CD4-positive, alpha-beta T cell treated with Interleukin-10 for 1 hour (primary cell): ENCODE data around the gene LAP3.
"Not testable (repeated sequence)": the region's sequence is repeated elsewhere in the genome, so short reads cannot be mapped to it uniquely, and the experiment has no call there.

Experiments used
- DNase-seq: peaks from one replicate; pipeline ENCODE4 v3.0.0-alpha.2; 2020

LAP3 gene

DNA sequence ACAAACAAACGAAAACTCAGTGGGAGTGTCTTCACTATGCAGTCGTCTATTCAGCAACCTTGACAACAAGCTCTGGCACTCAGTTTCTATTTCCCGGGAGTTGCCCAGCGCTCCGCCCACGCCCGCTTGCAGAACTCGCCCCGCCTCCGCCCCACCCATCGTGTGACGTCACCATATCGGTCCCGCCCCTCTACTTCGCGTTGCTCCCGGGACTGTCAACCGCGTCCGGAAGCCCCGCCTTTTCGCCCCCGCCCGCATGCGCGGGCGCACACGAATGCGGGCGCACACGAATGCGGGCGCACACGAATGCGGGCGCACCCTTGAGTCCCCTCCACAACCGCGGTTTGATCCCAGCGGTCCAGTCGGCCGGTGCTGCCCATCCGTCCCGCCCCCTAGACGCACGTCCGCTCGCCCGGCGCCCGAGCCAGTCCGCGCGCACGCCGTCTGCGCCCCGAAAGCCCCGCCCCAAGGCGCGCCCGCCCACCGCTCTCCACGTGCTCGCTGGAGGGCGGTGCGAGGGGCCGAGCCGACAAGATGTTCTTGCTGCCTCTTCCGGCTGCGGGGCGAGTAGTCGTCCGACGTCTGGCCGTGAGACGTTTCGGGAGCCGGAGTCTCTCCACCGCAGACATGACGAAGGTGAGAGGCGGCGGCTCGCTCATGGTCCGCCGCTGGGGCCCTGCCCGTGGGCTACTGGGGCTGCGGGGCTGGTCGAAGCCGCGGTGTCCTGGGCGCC is at the start of gene LAP3:
Gene LAP3, plus strand, starts transcription at position 267 of the 733 bp plus-strand sequence. Its CDS starts 268 bp downstream, at position 535.
- peak; percentile 99 for DNase-seq

DNA sequence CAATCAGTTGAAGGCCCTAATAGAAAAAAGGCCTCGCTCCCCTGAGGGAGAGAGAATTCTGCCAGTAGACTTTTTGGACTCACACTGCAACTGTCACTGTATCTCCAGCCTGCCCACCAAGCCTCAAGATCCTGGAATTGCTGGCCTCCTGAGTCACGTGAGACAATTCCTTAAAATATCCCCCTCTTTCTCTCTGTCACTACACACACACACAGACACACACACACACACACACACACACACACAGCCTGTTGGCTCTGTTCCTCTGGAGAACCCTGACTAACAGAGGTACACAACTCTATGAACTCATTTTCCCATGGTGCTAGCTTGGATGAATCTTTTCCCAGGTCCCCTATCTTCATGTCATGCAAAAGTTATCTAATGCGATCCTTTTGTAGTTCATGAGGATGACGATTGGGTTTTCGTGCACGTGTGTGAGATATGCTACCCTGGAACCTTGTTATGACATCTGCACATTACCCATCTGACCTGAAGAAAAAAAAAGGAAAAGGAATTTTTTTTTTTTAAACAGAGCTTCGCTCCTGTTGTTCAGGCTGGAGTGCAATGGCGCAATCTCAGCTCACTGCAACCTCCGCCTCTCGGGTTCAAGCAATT is 48.3 kb upstream of the LAP3 start:
- no peak for DNase-seq

DNA sequence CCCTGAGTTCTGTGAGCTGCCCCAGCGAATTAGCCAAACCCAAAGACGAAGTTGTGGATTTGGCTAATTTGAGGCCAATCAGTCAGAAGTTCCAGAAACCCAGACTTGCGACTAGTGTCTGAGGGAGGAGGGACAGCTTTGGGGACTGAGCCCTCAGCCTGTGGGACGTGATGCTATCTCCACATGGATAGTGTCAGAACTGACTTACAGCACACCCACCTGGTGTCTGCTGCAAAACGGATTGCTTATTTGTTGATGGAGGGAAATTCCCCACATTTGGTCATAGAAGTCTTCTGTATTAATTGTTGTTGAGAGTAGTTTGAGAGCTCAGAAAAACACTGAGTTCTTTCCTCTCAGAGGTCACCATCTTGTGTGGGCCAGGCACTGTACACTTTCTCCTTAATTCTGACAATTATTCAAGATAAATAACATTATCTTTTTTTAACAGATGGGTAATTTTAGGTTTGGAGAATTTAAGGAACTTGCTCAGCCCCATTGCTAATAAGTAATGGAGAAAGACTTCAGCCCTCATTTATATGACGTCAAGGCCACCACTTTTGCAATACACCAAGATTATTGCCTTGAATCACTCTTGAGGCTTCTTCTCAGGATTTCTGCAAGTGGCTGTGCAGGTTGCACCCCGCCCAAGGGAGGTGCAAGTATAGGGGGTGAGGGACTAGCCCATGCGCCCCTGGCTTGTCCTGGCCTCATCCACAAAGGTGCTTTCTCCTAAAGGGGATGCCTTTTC is 45.3 kb upstream of the LAP3 start:
- no peak for DNase-seq

DNA sequence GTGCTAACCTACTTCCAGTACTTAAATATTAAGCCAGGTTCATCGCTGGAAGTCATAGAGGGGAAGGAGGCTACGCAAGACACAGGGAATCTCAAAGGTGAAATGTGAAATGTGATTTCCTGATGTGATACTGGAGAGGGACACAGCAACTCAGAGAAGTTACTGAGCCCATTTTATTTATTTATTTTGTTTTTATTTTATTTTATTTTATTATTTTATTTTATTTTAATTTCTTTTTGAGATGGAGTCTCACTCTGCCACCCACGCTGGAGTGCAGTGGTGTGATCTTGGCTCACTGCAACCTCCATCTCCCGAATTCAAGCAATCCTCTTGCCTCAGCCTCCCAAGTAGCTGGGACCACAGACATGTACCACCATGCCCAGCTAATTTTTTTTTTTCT is 42.3 kb upstream of the LAP3 start:
- DNase-seq: no peak

DNA sequence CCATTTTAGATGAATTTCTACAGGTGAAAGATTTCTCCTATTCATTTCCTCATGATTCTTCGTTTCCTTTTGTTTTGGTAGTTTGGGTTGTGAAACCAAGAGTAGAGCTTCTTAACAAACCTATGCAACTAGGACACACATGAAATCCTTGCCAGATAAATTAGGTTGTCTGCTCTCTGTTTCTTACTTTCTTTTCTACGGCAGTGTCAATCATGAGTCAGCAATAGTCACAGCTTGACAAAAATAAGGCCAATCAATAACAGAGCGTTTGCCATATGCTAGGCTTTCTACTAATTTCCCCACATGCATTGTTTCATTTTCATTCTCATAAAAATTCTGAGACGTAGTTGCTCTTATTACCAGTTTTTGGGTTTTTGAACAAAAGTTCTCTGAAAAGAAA is 41.8 kb upstream of the LAP3 start:
- no peak for DNase-seq

DNA sequence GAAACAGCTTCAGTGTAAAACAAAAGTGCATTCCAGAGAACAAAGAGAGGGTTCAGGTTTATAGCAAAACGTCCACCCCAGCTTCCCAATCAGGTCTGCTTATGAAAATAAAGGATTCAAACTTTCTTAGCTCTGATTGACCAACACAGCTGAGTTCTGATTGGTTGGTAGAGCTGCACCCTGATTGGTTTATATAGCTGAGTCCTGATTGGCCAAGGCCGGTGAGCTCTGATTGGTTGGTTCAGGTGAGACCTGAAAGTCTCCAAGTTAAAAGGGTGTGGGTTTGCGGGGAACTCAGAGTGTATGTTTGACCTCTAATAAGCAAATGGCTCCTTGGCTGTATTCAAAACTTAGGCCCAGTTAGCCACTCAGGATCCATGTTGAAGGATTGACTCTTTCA is 41.1 kb upstream of the LAP3 start:
- peak; percentile 6 for DNase-seq

DNA sequence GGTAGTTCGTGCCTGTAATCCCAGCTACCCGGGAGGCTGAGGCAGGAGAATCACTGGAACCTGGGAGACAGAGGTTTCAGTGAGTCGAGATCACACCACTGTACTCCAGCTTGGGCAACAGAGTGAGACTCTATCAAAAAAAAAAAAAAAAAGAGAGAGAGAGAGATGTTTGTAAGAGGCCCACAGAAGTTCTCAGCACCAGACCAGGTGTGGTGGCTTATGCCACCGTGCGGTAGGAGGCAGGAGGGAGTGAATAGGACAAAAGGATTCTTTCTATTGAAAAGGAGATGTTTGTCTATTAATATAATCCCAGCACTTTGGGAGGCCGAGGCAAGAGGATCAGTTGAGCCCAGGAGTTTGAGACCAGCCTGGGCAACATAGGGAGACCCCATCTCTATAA is 39.9 kb upstream of the LAP3 start:
- DNase-seq: not testable (repeated sequence)

DNA sequence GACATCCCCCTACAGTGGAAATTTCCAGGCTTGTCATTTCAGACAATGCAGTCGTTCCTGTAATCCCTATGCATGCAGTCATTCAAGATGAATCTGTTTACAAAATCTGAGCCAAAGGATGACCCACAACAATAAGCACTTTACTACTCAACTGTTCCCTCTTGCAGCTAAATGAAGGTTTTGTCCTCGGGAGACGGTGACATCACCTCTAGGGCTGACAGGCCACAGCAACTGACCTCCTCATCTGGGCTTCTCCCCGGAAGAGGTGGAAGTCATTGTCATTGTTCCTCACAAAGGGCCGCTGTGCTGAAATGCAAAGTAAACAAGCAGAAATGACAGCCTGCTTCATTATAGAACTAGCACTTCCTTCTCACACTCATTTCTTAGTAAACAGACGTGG is 32.8 kb upstream of the LAP3 start:
- no peak for DNase-seq

DNA sequence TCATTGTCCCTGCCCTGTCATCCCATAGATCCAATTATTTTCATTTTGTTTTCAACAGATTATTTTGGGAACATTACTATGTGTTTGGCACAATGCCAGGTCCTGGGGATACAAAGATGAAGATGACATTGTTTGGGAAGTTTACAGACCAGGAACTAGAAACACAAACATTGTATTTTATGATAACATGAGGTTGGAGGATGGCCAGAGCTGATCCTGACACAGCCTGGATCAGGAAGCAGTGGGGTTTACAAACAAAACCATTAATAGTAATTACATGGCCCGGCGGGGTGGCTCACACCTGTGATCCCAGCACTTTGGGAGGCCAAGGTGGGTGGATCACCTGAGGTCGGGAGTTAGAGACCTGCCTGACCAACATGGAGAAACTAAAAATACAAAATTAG is 32.2 kb upstream of the LAP3 start:
- no peak for DNase-seq

DNA sequence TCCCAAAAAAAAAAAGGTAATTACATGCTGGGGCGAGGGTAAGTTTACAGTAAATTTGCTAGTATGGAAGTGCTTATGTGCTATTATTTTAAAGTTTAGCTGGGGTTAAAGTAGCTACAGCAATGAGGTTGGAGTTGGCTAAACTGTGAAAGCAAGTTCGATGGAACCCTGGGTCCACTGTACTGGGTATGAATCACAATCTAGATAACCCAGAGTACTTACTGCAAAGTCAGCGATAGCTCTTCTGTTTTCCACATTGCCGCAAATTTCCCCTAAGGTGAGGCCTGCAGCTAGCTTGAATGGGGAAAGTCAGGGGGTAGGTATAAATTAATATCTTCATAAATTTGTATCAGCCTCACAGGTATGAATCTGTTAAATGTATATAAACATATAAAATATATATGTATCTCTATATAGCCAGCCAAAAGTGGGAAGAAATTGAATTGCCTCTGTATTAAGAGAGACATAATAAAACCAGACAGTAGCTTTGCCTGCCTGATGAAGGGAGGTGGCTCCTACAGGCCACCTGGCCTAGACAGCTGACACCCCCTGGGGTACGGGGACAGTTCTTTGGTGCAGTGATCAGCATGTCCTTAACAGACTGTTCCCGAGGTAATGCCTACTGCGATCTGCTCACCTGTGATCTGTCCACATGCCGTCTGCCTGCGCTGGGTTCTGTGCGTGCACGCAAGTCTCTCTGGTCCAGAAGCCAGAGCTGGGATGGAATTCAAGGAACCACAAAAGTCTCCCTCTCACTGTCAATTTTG is 31.4 kb upstream of the LAP3 start:
- no peak for DNase-seq

DNA sequence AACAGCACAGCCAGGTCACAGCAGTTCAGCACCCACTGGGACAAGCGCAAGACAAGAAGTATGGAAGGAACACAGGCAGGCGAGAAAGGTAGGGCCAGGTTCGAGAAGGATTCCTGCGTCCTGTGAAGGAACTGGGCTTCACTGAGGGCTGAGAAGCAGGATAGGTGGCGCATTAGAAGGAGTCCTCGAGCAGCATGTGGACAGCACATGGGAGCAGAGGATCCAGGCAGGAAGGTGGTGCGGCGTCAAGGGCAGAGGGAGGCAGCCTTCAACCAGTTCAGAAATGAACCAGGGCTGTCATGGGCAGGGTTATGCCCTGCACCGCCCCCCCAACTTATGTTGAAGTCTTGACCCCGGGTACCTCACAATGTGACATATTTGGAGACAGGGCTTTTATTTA is 30.8 kb upstream of the LAP3 start:
- DNase-seq: no peak

DNA sequence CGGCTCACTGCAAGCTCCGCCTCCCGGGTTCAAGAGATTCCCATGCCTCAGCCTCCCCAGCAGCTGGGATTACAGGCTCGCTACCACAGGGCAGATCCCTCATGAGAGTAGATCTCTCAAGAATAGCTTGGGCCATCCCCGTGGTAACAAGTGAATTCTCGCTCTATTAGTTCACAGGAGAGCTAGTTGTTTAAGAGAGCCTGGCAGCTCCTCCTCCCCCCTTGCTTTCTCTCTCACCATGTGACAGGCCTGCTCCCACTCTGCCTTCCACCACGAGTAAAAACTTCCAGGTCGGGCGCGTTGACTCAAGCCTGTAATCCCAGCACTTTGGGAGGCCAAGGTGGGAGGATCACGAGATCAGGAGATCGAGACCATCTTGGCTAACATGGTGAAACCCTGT is 30.3 kb upstream of the LAP3 start:
- no peak for DNase-seq

DNA sequence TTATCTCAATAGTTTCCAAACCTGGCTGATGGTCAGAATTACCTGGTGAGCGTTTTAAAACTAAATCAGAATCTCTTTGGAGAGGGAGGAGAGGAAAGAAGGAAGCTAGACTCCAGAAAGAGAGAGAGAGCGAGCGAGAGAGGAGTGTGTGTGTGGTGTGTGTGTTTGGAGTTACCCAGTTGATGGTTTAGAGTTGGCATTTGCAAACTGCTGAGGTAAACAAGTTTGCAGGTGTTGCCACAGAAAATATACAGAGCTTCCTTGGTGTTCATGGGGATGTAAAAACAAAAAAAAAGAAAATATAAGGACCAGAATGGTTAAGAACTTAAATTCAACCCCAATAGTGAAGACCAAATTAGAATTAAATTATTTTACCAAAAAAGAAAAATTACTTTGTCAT is 26.4 kb upstream of the LAP3 start:
- no peak for DNase-seq

DNA sequence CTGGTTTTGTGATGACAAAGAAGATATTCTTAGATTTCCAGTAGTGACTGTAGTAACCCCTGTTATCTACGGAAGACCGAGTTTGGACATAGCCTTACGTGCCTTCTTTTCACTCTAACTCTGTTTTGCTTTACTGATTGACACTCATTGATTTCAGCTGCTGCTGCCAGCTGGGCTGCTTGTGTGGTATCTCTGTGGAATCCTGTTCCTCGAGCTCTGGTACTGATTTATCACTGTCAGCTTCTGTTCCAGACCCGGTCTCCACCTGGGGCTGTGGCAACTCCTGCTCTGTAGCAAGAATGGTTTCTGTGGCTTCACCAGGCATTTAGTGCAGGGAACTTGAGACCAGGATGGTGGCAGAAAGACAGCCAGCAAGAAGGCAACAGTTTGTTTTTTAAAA is 24.6 kb upstream of the LAP3 start:
- no peak for DNase-seq

DNA sequence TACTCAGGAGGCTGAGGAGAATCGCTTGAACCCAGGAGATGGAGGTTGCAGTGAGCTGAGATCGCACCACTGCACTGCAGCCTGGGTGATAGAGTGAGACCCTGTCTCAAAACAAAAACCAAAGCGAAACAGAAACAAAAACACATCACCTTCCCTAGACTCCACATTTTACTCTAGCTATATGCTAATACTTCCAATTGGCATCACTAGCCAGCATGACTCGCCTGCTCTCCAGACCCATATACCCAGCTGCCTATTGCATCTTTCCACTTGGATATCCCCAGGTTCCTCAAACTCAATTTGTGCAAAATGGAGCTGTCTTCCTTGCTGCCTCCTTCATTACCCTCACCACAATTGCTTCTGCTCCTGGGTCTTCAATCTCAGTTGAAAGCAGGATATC is 22.4 kb upstream of the LAP3 start:
- DNase-seq: no peak

DNA sequence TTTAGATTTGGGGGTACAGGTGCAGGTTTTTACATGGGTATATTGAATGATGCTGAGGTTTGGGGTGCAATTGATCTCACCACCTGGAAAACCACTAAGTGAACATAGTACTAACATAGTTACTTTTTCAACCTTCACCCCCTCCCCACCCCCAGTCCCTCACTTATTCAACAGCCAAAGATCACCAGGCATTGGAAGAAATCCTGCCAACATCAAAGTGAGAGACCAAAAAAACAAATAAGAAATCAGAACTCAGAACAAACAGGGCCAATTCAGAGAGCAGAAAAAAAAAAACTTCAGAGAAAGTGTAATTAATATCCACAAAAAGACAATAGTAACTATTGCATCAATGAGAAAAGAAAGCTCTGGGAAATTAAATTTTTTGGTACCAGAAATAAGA is 20.5 kb upstream of the LAP3 start:
- DNase-seq: no peak

DNA sequence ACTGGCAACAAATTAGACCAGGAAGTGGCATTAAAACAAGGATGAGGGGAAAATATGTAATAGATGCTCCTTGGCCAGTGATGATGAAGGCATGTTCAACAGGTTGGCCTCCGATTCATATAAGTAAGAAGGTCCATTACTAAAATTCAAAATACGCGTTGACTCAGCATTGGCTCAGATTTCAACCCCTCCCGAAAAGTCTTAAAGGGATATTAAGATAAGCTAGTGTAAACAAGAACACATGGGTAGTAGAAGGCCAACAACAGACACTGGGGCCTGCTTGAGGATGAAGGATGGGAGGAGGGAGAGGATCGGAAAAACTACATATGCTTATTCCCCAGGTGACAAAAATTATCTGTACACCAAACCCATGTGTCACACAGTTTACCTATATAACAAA is 19.1 kb upstream of the LAP3 start:
- no peak for DNase-seq

DNA sequence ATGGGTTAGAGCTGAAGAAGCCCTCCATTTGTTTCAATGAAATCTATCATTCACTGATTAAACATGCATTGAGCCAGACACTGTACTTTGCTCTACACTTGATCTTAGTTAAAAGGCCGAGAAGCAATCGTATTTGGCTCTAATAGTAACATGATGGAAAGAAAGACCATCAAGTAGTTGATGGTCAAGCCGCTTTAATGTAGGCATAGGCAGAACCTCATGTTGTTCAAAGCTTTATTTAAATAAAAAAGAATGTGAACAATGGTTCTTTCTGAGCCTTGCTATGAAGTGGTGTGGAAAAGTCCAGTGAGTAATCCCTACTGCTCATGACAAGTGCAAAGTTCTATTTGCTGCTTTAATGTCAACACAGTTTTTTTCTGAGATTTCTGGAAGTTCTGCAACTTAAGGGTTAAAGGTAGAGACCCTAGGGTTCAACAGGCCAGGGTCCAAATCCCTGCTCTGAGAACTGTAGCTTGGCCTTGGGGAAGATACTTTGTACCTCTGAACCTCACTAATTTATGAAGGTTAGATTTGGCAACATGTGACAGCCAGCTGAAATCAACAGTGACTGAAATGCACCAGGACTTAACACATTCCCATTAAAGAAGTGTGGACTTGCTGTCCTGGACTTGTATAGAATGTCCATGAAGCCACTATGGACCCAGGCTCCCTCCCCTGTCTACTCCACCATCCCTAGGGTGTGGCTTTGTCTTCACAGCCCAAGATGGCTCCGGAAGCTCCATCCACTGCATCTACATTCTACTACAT is 17.9 kb upstream of the LAP3 start:
- no peak for DNase-seq

DNA sequence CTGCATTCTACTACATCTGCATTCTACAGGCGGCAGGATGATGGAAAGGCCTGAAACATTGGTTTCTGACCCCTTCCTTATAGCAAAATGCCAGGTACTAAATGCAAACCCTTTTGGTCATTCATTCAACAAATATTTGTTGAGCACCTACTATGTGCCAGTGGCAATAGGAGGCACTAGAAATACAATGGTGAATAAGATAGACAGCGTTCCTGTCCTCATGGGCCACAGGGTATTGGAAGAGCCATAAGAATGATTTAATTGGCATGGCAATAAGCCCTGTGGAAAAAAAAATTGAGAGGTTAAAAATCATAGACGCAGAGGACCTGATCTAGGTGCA is 17.3 kb upstream of the LAP3 start:
- DNase-seq: no peak

DNA sequence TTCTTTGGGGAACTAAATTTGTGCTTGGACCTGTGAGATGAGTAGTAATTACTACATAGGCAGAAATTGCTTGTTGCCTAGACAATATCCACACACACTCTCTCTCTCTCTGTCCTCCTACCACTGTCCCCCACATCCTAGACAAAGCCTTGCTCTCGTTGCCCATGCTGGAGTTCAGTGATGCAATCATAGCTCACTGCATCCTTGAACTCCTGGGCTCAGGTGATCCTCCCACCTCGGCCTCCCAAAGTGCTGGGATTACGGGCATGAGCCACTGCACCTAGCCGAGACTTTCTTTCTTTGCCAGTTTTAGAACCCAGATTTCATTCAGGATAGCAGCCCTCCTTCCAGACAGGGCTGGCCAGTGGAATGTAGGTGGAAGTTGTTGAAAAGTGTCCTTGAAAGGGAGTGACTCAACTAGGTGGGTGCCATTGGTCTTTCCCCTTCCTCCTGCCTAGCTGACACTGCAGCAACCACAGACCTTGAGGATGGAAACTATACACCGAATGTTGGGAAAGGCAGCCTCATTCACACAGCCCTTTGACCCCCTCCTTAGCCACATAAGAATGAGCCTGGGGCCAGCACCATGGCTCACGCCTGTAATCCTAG is 16.8 kb upstream of the LAP3 start:
- DNase-seq: no peak

DNA sequence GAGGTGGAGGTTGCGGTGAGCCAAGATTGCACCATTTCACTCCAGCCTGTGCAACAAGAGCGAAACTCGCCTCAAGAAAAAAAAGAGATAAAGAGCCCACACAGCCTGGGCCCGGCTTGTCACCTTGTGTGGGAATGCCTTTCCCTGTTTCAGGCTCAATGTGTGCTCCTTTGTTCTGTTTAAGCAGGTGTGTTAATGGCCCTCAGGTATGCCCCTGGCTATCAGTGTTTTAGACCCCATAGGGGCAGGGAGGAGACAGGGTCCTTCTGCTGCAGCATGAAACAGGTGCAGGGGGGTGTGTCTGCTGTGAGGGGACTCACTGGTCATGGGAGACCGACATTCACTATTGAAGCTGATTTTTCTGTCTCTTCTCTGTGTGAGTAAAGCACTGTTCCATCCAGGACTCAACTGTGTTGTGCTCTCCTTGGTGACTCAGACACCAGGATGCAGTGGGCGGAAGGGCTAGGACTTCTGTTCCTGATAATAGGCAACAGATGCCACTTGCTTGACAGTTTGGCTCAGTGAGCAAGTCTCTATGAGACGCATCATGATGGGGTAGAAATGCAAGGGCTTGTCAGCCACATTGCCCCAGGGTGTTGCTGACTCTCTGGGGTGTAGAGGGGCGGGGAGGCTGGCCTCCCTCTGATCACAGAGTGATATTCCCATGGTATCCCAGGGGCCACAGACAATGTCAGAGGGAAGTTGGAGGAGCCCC is 15.6 kb upstream of the LAP3 start:
- no peak for DNase-seq

DNA sequence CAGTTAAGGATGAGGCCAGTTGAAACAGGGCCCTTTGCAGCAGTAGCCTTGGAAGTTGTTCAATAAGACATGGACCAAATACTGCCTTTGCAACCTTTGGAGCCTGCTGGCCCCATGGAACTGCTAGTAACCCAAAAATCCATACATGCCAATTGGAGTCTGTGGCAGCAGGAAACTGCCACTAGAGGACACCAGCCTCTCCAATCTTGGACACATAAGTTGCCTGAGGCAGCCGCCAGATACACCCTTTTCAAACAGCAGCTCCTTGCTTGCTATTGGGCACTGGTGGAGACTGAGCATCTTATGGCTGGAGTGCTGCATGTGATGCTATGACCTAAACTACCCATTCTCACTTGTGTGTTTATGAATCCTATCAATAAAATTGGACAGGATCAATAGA is 14.8 kb upstream of the LAP3 start:
- DNase-seq: no peak
